Pericardium fibroblast (primary cell): ENCODE measurements around the gene CCDC14. TPM values are rescaled to one million over a fixed set of nuclear protein-coding genes. Genes with fewer than 3 reads are reported as not detected.

Experiments used
- total RNA-seq: library from RNA; depleted of rRNA; stranded (reverse); fragments of >200 nt; gene quantifications from 2 replicates; pipeline ENCODE4 v1.2.3, GENCODE V29; 2015

Gene CCDC14
- 10.1 and 14.7 TPM in 2 replicates for total RNA-seq

GRCh38 chr3:123960781-123961507 is at the start of gene CCDC14:
TSS of gene CCDC14 (minus strand) at chr3:123961229. CDS start at chr3:123961173, 56 bp downstream.

GRCh38 chr3:123991730-123992588 is 30.9 kb upstream of the CCDC14 start, which contains the start of gene ROPN1:
TSS of gene ROPN1 (minus strand) at chr3:123992124. CDS start at chr3:123980481, 11,643 bp downstream.

GRCh38 chr3:123884203-123884831 is 76.7 kb downstream of the CCDC14 start, which contains the start of gene MYLK:
TSS of gene MYLK (minus strand) at chr3:123884332. CDS start at chr3:123793841, 90,491 bp downstream.

Other genes with a start within 250 kb of the CCDC14 start
- gene MYLK, start 76.9 kb downstream of the CCDC14 start, total RNA-seq: 7.3 and 12.8 TPM in 2 replicates
- not detected in 2 replicates for gene ROPN1, start 30.9 kb upstream of the CCDC14 start, total RNA-seq
- gene KALRN, start 72.1 kb upstream of the CCDC14 start, total RNA-seq: 3.0 and 5.6 TPM in 2 replicates